Uterus (tissue), 2 donors: Measurements from ENCODE around the gene HCFC1.

Source experiments
- POLR2A ChIP-seq, 2 donors: fragments of 450-650 bp; IDR thresholded peaks; one replicate each; pipeline ENCODE4 v1.6.1; 2016; ENCODE audit warnings: antibody characterized with exemption in 2 of 2, mild to moderate bottlenecking in 1 of 2, moderate library complexity in 1 of 2
- TF ChIP-seq, protein P1 (sequence below), 4 experiments: fragments of 200-600 bp in 2 of 4; fragments of 450-650 bp in 2 of 4; sonication (generic) in 2 of 4; IDR thresholded peaks; one replicate each; pipeline ENCODE4 v1.5.1; 2016 to 2019; ENCODE audit warnings: antibody characterized with exemption in 4 of 4, mild to moderate bottlenecking in 2 of 4, moderate library complexity in 1 of 4

DNA sequence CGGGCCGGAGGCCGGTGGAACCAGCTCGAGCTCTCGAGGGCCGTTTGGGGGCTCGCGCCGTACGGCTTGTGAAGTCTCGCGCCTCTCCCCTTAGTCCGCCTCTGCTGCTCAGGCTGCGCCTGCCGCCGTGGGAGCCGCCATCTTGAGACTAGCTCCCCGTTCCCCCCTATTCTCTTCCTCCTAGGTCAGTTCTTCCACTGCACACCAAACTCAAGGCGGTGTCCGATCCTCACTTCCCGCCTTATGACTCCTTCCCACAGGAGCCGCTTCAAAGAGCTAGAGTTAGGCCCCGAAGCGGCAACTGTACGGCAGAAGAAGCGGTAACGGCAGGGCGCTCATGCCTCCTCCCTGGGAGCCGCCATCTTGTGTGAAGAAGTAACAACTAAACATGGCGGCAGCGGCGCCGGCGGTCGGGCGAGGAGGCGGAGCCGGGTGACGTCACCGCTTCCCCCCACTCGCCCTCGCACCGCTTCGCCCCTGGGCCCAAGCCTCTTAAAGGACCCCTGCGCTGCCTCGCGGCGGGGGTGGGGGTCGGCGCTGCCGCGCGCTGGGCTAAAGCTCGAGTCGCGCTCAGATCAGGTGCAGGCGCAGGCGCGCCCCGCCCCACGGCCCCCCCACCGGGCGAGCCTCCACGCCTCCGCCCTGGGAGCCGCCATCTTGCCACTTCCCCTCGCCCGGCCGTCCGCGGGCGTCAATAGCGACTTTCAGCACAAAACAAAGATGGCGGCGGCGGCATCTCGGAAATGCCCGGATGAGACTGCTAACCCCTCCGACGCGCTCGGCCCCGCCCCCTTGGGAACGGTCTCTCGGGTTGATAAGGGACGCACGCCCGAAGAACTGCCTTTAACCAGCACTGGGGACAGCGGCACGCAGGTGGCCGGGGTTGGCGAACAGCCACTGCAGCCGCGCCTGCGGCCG lies at the start of gene HCFC1:
- peak; percentile 25 to 30 for TF ChIP-seq POLR2A (IDR thresholded peaks at IDR 0.05)
- TF ChIP-seq, protein P1, sequence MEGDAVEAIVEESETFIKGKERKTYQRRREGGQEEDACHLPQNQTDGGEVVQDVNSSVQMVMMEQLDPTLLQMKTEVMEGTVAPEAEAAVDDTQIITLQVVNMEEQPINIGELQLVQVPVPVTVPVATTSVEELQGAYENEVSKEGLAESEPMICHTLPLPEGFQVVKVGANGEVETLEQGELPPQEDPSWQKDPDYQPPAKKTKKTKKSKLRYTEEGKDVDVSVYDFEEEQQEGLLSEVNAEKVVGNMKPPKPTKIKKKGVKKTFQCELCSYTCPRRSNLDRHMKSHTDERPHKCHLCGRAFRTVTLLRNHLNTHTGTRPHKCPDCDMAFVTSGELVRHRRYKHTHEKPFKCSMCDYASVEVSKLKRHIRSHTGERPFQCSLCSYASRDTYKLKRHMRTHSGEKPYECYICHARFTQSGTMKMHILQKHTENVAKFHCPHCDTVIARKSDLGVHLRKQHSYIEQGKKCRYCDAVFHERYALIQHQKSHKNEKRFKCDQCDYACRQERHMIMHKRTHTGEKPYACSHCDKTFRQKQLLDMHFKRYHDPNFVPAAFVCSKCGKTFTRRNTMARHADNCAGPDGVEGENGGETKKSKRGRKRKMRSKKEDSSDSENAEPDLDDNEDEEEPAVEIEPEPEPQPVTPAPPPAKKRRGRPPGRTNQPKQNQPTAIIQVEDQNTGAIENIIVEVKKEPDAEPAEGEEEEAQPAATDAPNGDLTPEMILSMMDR (IDR thresholded peaks at IDR 0.05) = no peak
